VCaP (cell line): Measurements from ENCODE around the gene TOGARAM2.

Experiments used
- H3K27ac ChIP-seq: fragments of 450-650 bp; 2 replicates; pipeline ENCODE4 v1.5.1; 2017
- CTCF ChIP-seq: fragments of 450-650 bp; conservative IDR thresholded peaks from 2 replicates; pipeline ENCODE4 v1.5.1; 2017; ENCODE audit warnings: mild to moderate bottlenecking, moderate library complexity

The TOGARAM2 gene

GRCh38 chr2:28994074-28994473, 13.0 kb downstream of the TOGARAM2 start:
- no peak overlapping the region for H3K27ac ChIP-seq
- TF ChIP-seq CTCF, result no peak

- no peak for TF ChIP-seq CTCF
- no peak overlapping the region for H3K27ac ChIP-seq
Observed at GRCh38 chr2:28994679-28995078, 13.6 kb downstream of the TOGARAM2 start.

GRCh38 chr2:28995765-28996750, 15.0 kb downstream of the TOGARAM2 start:
- TF ChIP-seq CTCF, result no peak
- no peak overlapping the region for H3K27ac ChIP-seq

GRCh38 chr2:28997237-28997846, 16.2 kb downstream of the TOGARAM2 start:
- H3K27ac ChIP-seq, result no peak overlapping the region
- no peak for TF ChIP-seq CTCF

GRCh38 chr2:28997847-28998735, 17.0 kb downstream of the TOGARAM2 start:
- H3K27ac ChIP-seq, result no peak overlapping the region
- no peak for TF ChIP-seq CTCF

- H3K27ac ChIP-seq, result no peak overlapping the region
- no peak for TF ChIP-seq CTCF
Observed at GRCh38 chr2:29000481-29000880, 19.4 kb downstream of the TOGARAM2 start.

GRCh38 chr2:29000956-29001355, 19.9 kb downstream of the TOGARAM2 start:
- no peak for TF ChIP-seq CTCF
- no peak overlapping the region for H3K27ac ChIP-seq
